A549 treated with Mapracorat at 1 μM for 4 hours (cell line): ENCODE measurements around the gene IRGM. TPM values are rescaled to one million over a fixed set of nuclear protein-coding genes. Genes with fewer than 3 reads are reported as not detected.

Experiments used
- total RNA-seq: library from RNA; stranded (reverse); fragments of 200-300 nt; extraction: Qiagen RNA extraction; gene quantifications from 5 replicates; pipeline ENCODE4 v1.2.3, GENCODE V29; 2022

Gene IRGM
- total RNA-seq: 0.15 to 0.36 TPM (median 0.25 TPM) in 4 of 5 replicates, not detected in the other

GRCh38 chr5:150846308-150846653 lies at the start of gene IRGM:
IRGM (plus strand) TSS chr5:150846521; CDS start chr5:150848124, 1,603 bp downstream.

Other genes with a start within 250 kb of the IRGM start
- gene SYNPO, start 205.9 kb upstream of the IRGM start, total RNA-seq: 18.9 to 27.2 TPM (median 24.9 TPM) in 5 replicates
- 0.07 to 0.13 TPM in 2 of 5 replicates, not detected in the others for gene MYOZ3, start 185.3 kb upstream of the IRGM start, total RNA-seq
- gene RBM22, start 145.5 kb upstream of the IRGM start, total RNA-seq: 43.0 to 52.8 TPM (median 46.7 TPM) in 5 replicates
- gene DCTN4, start 87.5 kb upstream of the IRGM start, total RNA-seq: 16.2 to 18.6 TPM (median 18.0 TPM) in 5 replicates
- 9.9 to 13.7 TPM (median 12.7 TPM) in 5 replicates for gene SMIM3, start 67.8 kb upstream of the IRGM start, total RNA-seq
- 2.3 to 2.8 TPM (median 2.3 TPM) in 5 replicates for gene ZNF300, start 58.5 kb downstream of the IRGM start, total RNA-seq
- gene GPX3, start 174.1 kb downstream of the IRGM start, total RNA-seq: 14.9 to 20.3 TPM (median 17.4 TPM) in 5 replicates
- 131 to 144 TPM (median 138 TPM) in 5 replicates for gene TNIP1, start 234.5 kb downstream of the IRGM start, total RNA-seq